Stomach (tissue), 9 donors: ENCODE measurements around the gene CTBP1. TPM values are rescaled to one million over a fixed set of nuclear protein-coding genes. Genes with fewer than 3 reads are reported as not detected.
A peak's percentile ranks its signal among the peaks of the same experiment; 100 is the strongest.

Experiments used
- DNase-seq, 2 donors: peaks; one replicate each; pipeline versions ENCODE4 v3.0.0 to v3.0.0-alpha.2; 2013 to 2019
- H3K27ac ChIP-seq, 5 donors: fragments of 200-600 bp in 4 of 5; sonication (generic) in 4 of 5; one replicate each; pipeline ENCODE4 v1.5.1; 2013 to 2019; ENCODE audit warnings: mild to moderate bottlenecking in 1 of 5, moderate library complexity in 1 of 5
- H3K27me3 ChIP-seq, 3 donors: fragments of 200-600 bp; sonication (generic); one replicate each; pipeline ENCODE4 v1.5.1; 2017 to 2019; ENCODE audit warnings: mixed run types in 1 of 3
- H3K36me3 ChIP-seq, 4 donors: fragments of 200-600 bp; sonication (generic); 1 replicate in 3 of 4; 2 replicates in 1 of 4; pipeline ENCODE4 v1.5.1; 2016 to 2019
- H3K4me1 ChIP-seq, 4 donors: fragments of 200-600 bp; sonication (generic); one replicate each; pipeline ENCODE4 v1.5.1; 2016 to 2019
- H3K4me3 ChIP-seq, 4 donors: fragments of 200-600 bp; sonication (generic) in 3 of 4; one replicate each; pipeline ENCODE4 v1.5.1; 2016 to 2019; ENCODE audit warnings: mild to moderate bottlenecking in 1 of 4
- H3K9me3 ChIP-seq, 4 donors: fragments of 200-600 bp; sonication (generic); one replicate each; pipeline ENCODE4 v1.5.1; 2016 to 2019
- CTCF ChIP-seq, 7 experiments: fragments of 450-650 bp in 4 of 7; fragments of 200-600 bp in 3 of 7; sonication (generic) in 3 of 7; IDR thresholded peaks; one replicate each; pipeline ENCODE4 v1.5.1; 2016 to 2019; ENCODE audit warnings: antibody characterized with exemption in 7 of 7, control low read depth in 2 of 7, mild to moderate bottlenecking in 1 of 7
- EP300 ChIP-seq: sonication (generic); formaldehyde crosslinking; IDR thresholded peaks from one replicate; pipeline ENCODE4 v1.6.1; 2017; ENCODE audit warnings: antibody characterized with exemption
- POLR2A ChIP-seq, 4 donors: fragments of 450-650 bp; IDR thresholded peaks; one replicate each; pipeline ENCODE4 v1.6.1; 2016; ENCODE audit warnings: antibody characterized with exemption in 4 of 4, control low read depth in 2 of 4, mild to moderate bottlenecking in 1 of 4, moderate library complexity in 1 of 4
- POLR2AphosphoS5 ChIP-seq, 3 donors: sonication (generic); formaldehyde crosslinking; IDR thresholded peaks; one replicate each; pipeline ENCODE4 v1.6.1; 2016; ENCODE audit warnings: antibody characterized with exemption in 3 of 3
- WGBS, 5 donors: extraction: QIAGEN DNeasy Blood & Tissue Kit in 3 of 5; methylation state at CpG; one replicate each; pipeline versions ENCODE4 v1.1.5 to v1.1.7; 2013 to 2018; 5-methylcytosine and 5-hydroxymethylcytosine counted together
- intact Hi-C: fragments of 100-400 bp; cut with DNase I; formaldehyde crosslinking; loops from one replicate; pipeline ENCODE4 v1.15.1; 2023; ENCODE audit warnings: low total_unique reads
- polyA plus RNA-seq, 3 donors: library from polyadenylated mRNA; stranded (reverse); fragments of 200-250 nt; gene quantifications; one replicate each; pipeline ENCODE4 v1.2.3, GENCODE V29; 2013
- total RNA-seq, 5 donors: library from RNA; depleted of rRNA; stranded (reverse); fragments of >200 nt; gene quantifications; one replicate each; pipeline versions ENCODE4 v1.1.0 to v1.2.3, GENCODE V29; 2014 to 2016
- donor health status: healthy with polysubstance abuse.
- donor health status: Bipolar disorder and iron deficiency.
- donor health status: healthy.

The CTBP1 gene
- total and polyA plus RNA-seq, 8 donors = 72.7 to 415 (median 95.1) TPM

GRCh38 chr4:1210971-1211370 is 38.0 kb downstream of the CTBP1 start:
- no peak for DNase-seq
- H3K4me1 ChIP-seq = peaks cover 43 to 97% (median 65%) of the 10 kb centered on the region in 4 donors
- intact Hi-C loops = no loop called here
- no peaks in the 10 kb centered on the region for H3K9me3 ChIP-seq
- H3K27me3 ChIP-seq = no peaks in the 10 kb centered on the region
- WGBS, 5 donors = 70 to 78% (median 75%) methylated on average over 8 to 10 of the region's 10 CpGs
- no peak overlapping the region for H3K4me3 ChIP-seq
- TF ChIP-seq EP300 (no peak), CTCF (IDR thresholded peaks at IDR 0.05) (no peak), POLR2A (IDR thresholded peaks at IDR 0.05) (no peak), POLR2AphosphoS5 (IDR thresholded peaks at IDR 0.05) (no peak)
- H3K27ac ChIP-seq = peak overlapping the region in 3 of 5 donors; percentile 59 to 81 (median 70)
- H3K36me3 ChIP-seq = peaks cover 38 to 59% (median 55%) of the 10 kb centered on the region in 4 donors

- H3K36me3 ChIP-seq = peaks cover 32 to 53% (median 49%) of the 10 kb centered on the region in 4 donors
- intact Hi-C loops = no loop called here
- no peak overlapping the region for H3K4me3 ChIP-seq
These were observed 38.6 kb downstream of the CTBP1 start for GRCh38 chr4:1210241-1210841.

GRCh38 chr4:1209821-1210220 is 39.1 kb downstream of the CTBP1 start:
- Histone ChIP-seq H3K36me3 (peaks cover 28 to 48% (median 43%) of the 10 kb centered on the region in 4 donors), H3K9me3 (no peaks in the 10 kb centered on the region), H3K4me1 (peaks cover 52 to 97% (median 69%) of the 10 kb centered on the region in 4 donors), H3K4me3 (peak overlapping the region in 1 of 4 donors; percentile 10), H3K27me3 (no peaks in the 10 kb centered on the region), H3K27ac (peak overlapping the region; percentile 44 to 81 (median 70))
- peak; percentile 52 to 88 for DNase-seq
- peak in 2 of 3 donors; percentile 6 to 42 for TF ChIP-seq POLR2AphosphoS5 (IDR thresholded peaks at IDR 0.05)
- no peak for TF ChIP-seq EP300
- intact Hi-C loops = no loop called here
- 40 to 60% (median 52%) methylated on average over 4 to 11 of the region's 11 CpGs for WGBS, 5 donors

More at GRCh38 chr4:1210241-1210841, 38.6 kb downstream of the CTBP1 start:
- TF ChIP-seq POLR2A (IDR thresholded peaks at IDR 0.05) = no peak
- TF ChIP-seq EP300 = no peak
- no peak for TF ChIP-seq POLR2AphosphoS5 (IDR thresholded peaks at IDR 0.05)
- no peak for TF ChIP-seq CTCF (IDR thresholded peaks at IDR 0.05)
- Histone ChIP-seq H3K27me3 (no peaks in the 10 kb centered on the region), H3K9me3 (no peaks in the 10 kb centered on the region), H3K27ac (peak overlapping the region; percentile 6 to 81 (median 70)), H3K4me1 (peaks cover 47 to 97% (median 68%) of the 10 kb centered on the region in 4 donors)
- DNase-seq = no peak
- 78 to 84% (median 78%) methylated on average over 14 to 22 of the region's 22 CpGs for WGBS, 5 donors

GRCh38 chr4:1208970-1209704 is 39.8 kb downstream of the CTBP1 start:
- Histone ChIP-seq H3K27me3 (no peaks in the 10 kb centered on the region), H3K36me3 (peaks cover 21 to 41% (median 36%) of the 10 kb centered on the region in 4 donors), H3K9me3 (no peaks in the 10 kb centered on the region), H3K27ac (peak overlapping the region; percentile 44 to 81 (median 70)), H3K4me3 (peak overlapping the region in 1 of 4 donors; percentile 15), H3K4me1 (peaks cover 52 to 98% (median 74%) of the 10 kb centered on the region in 4 donors)
- WGBS, 5 donors = 70 to 79% (median 74%) methylated on average over 30 to 31 of the region's 31 CpGs
- TF ChIP-seq EP300 (no peak), POLR2AphosphoS5 (IDR thresholded peaks at IDR 0.05) (peak in 1 of 3 donors; percentile 4), POLR2A (IDR thresholded peaks at IDR 0.05) (no peak), CTCF (IDR thresholded peaks at IDR 0.05) (no peak)
- no peak for DNase-seq
- intact Hi-C loops = no loop called here
